ENCODE measurements around the gene FAT1.

FAT1 gene

GRCh38 chr4:186749611-186750281, 26.1 kb upstream of the FAT1 start:
- Histone ChIP-seq H3K9ac (ENCODE audit: low read depth, low read length) (no peak overlapping the region), H3K27ac (ENCODE audit: low read depth, low read length) (no peak overlapping the region), H3K36me3 (ENCODE audit: insufficient read depth, low read length) (no peaks in the 10 kb centered on the region), H3K4me1 (ENCODE audit: insufficient read depth, low read length) (no peaks in the 10 kb centered on the region), H3K27me3 (ENCODE audit: insufficient read depth, low read length) (no peaks in the 10 kb centered on the region), H3K4me3 (ENCODE audit: low read length) (no peak overlapping the region), H3K9me3 (ENCODE audit: insufficient read depth, low read depth, low read length) (no peaks in the 10 kb centered on the region)
- WGBS, result 92% methylated on average over 15 of the region's 15 CpGs

- Histone ChIP-seq H3K27me3 (ENCODE audit: insufficient read depth, low read length) (no peaks in the 10 kb centered on the region), H3K9ac (ENCODE audit: low read depth, low read length) (no peak overlapping the region), H3K36me3 (ENCODE audit: insufficient read depth, low read length) (no peaks in the 10 kb centered on the region), H3K9me3 (ENCODE audit: insufficient read depth, low read depth, low read length) (no peaks in the 10 kb centered on the region), H3K27ac (ENCODE audit: low read depth, low read length) (no peak overlapping the region), H3K4me3 (ENCODE audit: low read length) (no peak overlapping the region), H3K4me1 (ENCODE audit: insufficient read depth, low read length) (no peaks in the 10 kb centered on the region)
- 95% methylated on average over 6 of the region's 6 CpGs for WGBS
These were observed 22.9 kb upstream of the FAT1 start for GRCh38 chr4:186746581-186746980.

GRCh38 chr4:186743261-186743660, 19.6 kb upstream of the FAT1 start:
- H3K4me1 ChIP-seq (ENCODE audit: insufficient read depth, low read length), result no peaks in the 10 kb centered on the region
- no peak overlapping the region for H3K4me3 ChIP-seq (ENCODE audit: low read length)
- no peaks in the 10 kb centered on the region for H3K27me3 ChIP-seq (ENCODE audit: insufficient read depth, low read length)
- no peaks in the 10 kb centered on the region for H3K36me3 ChIP-seq (ENCODE audit: insufficient read depth, low read length)
- H3K27ac ChIP-seq (ENCODE audit: low read depth, low read length), result no peak overlapping the region
- no peaks in the 10 kb centered on the region for H3K9me3 ChIP-seq (ENCODE audit: insufficient read depth, low read depth, low read length)
- no peak overlapping the region for H3K9ac ChIP-seq (ENCODE audit: low read depth, low read length)
- 94% methylated on average over 10 of the region's 10 CpGs for WGBS

- Histone ChIP-seq H3K27ac (ENCODE audit: low read depth, low read length) (no peak overlapping the region), H3K9ac (ENCODE audit: low read depth, low read length) (no peak overlapping the region), H3K9me3 (ENCODE audit: insufficient read depth, low read depth, low read length) (no peaks in the 10 kb centered on the region), H3K27me3 (ENCODE audit: insufficient read depth, low read length) (no peaks in the 10 kb centered on the region), H3K4me3 (ENCODE audit: low read length) (no peak overlapping the region), H3K4me1 (ENCODE audit: insufficient read depth, low read length) (no peaks in the 10 kb centered on the region), H3K36me3 (ENCODE audit: insufficient read depth, low read length) (no peaks in the 10 kb centered on the region)
- WGBS, result 92% methylated on average over 5 of the region's 6 CpGs
These were observed 17.2 kb upstream of the FAT1 start for GRCh38 chr4:186740822-186741221.

GRCh38 chr4:186739802-186740434, 16.3 kb upstream of the FAT1 start:
- no peaks in the 10 kb centered on the region for H3K9me3 ChIP-seq (ENCODE audit: insufficient read depth, low read depth, low read length)
- H3K27ac ChIP-seq (ENCODE audit: low read depth, low read length), result no peak overlapping the region
- H3K4me1 ChIP-seq (ENCODE audit: insufficient read depth, low read length), result no peaks in the 10 kb centered on the region
- no peaks in the 10 kb centered on the region for H3K36me3 ChIP-seq (ENCODE audit: insufficient read depth, low read length)
- no peak overlapping the region for H3K9ac ChIP-seq (ENCODE audit: low read depth, low read length)
- no peak overlapping the region for H3K4me3 ChIP-seq (ENCODE audit: low read length)
- no peaks in the 10 kb centered on the region for H3K27me3 ChIP-seq (ENCODE audit: insufficient read depth, low read length)
- 90% methylated on average over 5 of the region's 5 CpGs for WGBS

- Histone ChIP-seq H3K4me1 (ENCODE audit: insufficient read depth, low read length) (no peaks in the 10 kb centered on the region), H3K4me3 (ENCODE audit: low read length) (no peak overlapping the region), H3K9ac (ENCODE audit: low read depth, low read length) (no peak overlapping the region), H3K9me3 (ENCODE audit: insufficient read depth, low read depth, low read length) (no peaks in the 10 kb centered on the region), H3K27me3 (ENCODE audit: insufficient read depth, low read length) (no peaks in the 10 kb centered on the region), H3K36me3 (ENCODE audit: insufficient read depth, low read length) (no peaks in the 10 kb centered on the region), H3K27ac (ENCODE audit: low read depth, low read length) (no peak overlapping the region)
- 96% methylated on average over 7 of the region's 9 CpGs for WGBS
These were observed 15.7 kb upstream of the FAT1 start for GRCh38 chr4:186739317-186739716.

- 99% methylated on average over 3 of the region's 4 CpGs for WGBS
- Histone ChIP-seq H3K4me3 (ENCODE audit: low read length) (no peak overlapping the region), H3K4me1 (ENCODE audit: insufficient read depth, low read length) (no peaks in the 10 kb centered on the region; the same call in 1 of the 2 replicates), H3K27me3 (ENCODE audit: insufficient read depth, low read length) (no peaks in the 10 kb centered on the region), H3K36me3 (ENCODE audit: insufficient read depth, low read length) (no peaks in the 10 kb centered on the region), H3K9me3 (ENCODE audit: insufficient read depth, low read depth, low read length) (no peaks in the 10 kb centered on the region), H3K27ac (ENCODE audit: low read depth, low read length) (no peak overlapping the region), H3K9ac (ENCODE audit: low read depth, low read length) (no peak overlapping the region)
These were observed 14.8 kb upstream of the FAT1 start for GRCh38 chr4:186738421-186738820.

- Histone ChIP-seq H3K36me3 (ENCODE audit: insufficient read depth, low read length) (no peaks in the 10 kb centered on the region), H3K4me3 (ENCODE audit: low read length) (no peak overlapping the region), H3K4me1 (ENCODE audit: insufficient read depth, low read length) (no peaks in the 10 kb centered on the region; the same call in 1 of the 2 replicates), H3K27me3 (ENCODE audit: insufficient read depth, low read length) (no peaks in the 10 kb centered on the region), H3K27ac (ENCODE audit: low read depth, low read length) (no peak overlapping the region), H3K9ac (ENCODE audit: low read depth, low read length) (no peak overlapping the region), H3K9me3 (ENCODE audit: insufficient read depth, low read depth, low read length) (no peaks in the 10 kb centered on the region)
- 73% methylated on average over 4 of the region's 4 CpGs for WGBS
These were observed 13.8 kb upstream of the FAT1 start for GRCh38 chr4:186737427-186737826.

- Histone ChIP-seq H3K27me3 (ENCODE audit: insufficient read depth, low read length) (no peaks in the 10 kb centered on the region), H3K9ac (ENCODE audit: low read depth, low read length) (no peak overlapping the region), H3K36me3 (ENCODE audit: insufficient read depth, low read length) (no peaks in the 10 kb centered on the region), H3K9me3 (ENCODE audit: insufficient read depth, low read depth, low read length) (no peaks in the 10 kb centered on the region), H3K27ac (ENCODE audit: low read depth, low read length) (no peak overlapping the region), H3K4me1 (ENCODE audit: insufficient read depth, low read length) (no peaks in the 10 kb centered on the region; the same call in 1 of the 2 replicates), H3K4me3 (ENCODE audit: low read length) (no peak overlapping the region)
- WGBS, result 96% methylated on average over 6 of the region's 6 CpGs
These were observed 12.8 kb upstream of the FAT1 start for GRCh38 chr4:186736466-186736865.

- 87% methylated on average over 5 of the region's 7 CpGs for whole genome bisulfite sequencing
- no peak overlapping the region for H3K4me3 ChIP-seq (ENCODE audit: low read length)
- H3K36me3 ChIP-seq (ENCODE audit: insufficient read depth, low read length), result no peaks in the 10 kb centered on the region
- no peaks in the 10 kb centered on the region; the same call in 1 of the 2 replicates for H3K4me1 ChIP-seq (ENCODE audit: insufficient read depth, low read length)
- H3K27me3 ChIP-seq (ENCODE audit: insufficient read depth, low read length), result no peaks in the 10 kb centered on the region
- H3K27ac ChIP-seq (ENCODE audit: low read depth, low read length), result no peak overlapping the region
- no peak overlapping the region for H3K9ac ChIP-seq (ENCODE audit: low read depth, low read length)
- H3K9me3 ChIP-seq (ENCODE audit: insufficient read depth, low read depth, low read length), result no peaks in the 10 kb centered on the region
These were observed 10.6 kb upstream of the FAT1 start for GRCh38 chr4:186734251-186734650.

- 89% methylated on average over 4 of the region's 4 CpGs for WGBS
- peaks cover 4% of the 10 kb centered on the region for H3K4me1 ChIP-seq (ENCODE audit: insufficient read depth, low read length)
- no peaks in the 10 kb centered on the region for H3K27me3 ChIP-seq (ENCODE audit: insufficient read depth, low read length)
- H3K9ac ChIP-seq (ENCODE audit: low read depth, low read length), result no peak overlapping the region
- no peaks in the 10 kb centered on the region for H3K9me3 ChIP-seq (ENCODE audit: insufficient read depth, low read depth, low read length)
- H3K4me3 ChIP-seq (ENCODE audit: low read length), result no peak overlapping the region
- no peak overlapping the region for H3K27ac ChIP-seq (ENCODE audit: low read depth, low read length)
- no peaks in the 10 kb centered on the region for H3K36me3 ChIP-seq (ENCODE audit: insufficient read depth, low read length)
These were observed 10.1 kb upstream of the FAT1 start for GRCh38 chr4:186733778-186734177.
